GM18526 (cell line): ENCODE data around the gene CRADD.

Source experiments
- POLR2A ChIP-seq: IDR thresholded peaks from 3 replicates; pipeline ENCODE4 v1.6.1; 2011; ENCODE audit not compliant: insufficient read length; ENCODE audit errors: extremely low read depth

The CRADD gene

DNA sequence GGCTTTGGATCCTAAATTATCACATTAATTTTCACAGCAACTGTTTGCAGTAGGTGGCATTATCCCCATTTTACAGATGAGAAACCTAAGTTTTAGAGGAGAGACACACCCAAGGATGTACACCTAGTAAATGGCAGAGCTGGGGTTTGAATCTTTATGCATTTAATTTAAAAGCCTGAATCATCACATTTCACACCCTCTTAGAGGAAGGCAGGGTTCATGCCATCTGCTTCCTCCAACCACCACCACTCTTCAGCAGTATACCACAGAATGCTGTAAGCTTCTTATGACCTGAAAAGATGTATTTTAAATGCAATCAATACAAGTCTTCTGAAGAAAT lies 90.3 kb downstream of the CRADD start:
- no peak for TF ChIP-seq POLR2A

GRCh38 chr12:93772003-93772700 lies 95.0 kb downstream of the CRADD start:
- no peak for TF ChIP-seq POLR2A

DNA sequence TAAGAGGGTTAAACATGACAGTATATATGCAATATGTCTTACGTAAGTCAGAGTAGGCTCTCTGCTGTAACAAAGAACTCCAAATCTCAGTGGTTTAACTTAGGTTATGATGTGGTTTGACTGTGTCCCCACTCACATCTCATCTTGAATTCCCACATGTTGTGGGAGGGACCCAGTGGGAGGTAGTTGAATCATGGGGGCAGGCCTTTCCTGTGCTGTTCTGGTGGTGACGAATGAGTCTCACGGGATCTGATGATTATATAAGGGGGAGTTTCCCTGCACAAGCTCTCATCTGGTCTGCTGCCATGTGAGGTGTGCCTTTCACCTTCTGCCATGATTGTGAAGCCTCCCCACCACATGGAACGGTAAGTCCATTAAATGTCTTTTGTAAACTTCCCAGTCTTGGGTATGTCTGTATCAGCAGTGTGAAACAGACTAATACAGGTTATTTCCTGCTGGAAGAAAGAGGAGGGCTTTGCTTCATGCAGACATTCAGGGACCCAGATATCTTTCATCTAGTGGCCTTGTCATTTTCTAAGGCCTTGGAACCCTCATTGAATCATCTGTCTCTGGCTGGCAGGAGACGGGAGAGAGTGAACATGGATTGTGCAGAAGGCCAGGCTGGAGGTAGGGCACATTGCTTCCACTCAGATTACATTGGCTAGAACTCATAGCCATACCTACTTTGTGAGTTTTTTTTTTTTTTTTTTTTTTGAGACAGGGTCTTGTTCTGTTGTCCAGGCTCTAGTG lies 96.1 kb downstream of the CRADD start:
- TF ChIP-seq POLR2A, result no peak

DNA sequence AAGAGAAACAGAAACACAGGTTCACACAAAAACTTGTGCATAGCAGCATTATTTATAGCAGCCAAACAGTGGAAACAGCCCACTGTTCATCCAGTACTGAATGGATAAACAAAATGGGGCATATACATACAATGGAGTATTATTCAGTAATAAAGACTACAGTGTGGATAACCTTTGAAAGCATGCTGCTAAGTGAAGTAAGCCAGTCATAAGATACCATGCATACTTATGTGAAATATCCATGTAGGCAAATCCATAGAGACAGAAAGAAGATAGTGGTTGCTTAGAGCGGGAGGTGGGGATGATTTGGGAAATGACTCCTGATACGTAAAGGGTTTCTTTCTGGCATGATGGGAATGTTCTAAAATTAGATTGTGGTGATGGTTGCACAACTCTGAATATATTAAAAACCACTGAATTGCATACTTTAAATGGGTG lies 99.4 kb downstream of the CRADD start:
- no peak for TF ChIP-seq POLR2A

DNA sequence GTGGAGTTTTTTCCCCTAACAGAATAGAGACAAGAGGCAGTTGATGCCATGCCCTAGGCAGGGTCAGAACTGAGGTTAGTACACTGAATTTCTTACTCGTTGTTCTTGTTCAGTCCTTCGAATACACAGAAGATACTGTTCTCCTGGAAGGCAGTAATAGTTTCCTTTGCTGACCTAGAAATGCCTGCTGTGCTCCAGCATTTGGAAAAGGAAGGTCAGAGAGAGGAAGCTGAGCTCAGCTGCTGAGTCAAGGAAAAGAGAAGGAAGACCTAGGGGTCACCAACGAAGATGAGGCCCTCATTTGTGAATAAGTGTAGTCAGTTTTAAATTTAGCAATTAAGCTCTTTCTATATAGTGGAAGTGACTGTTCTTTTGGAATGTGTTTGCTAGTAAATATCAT lies 100.1 kb downstream of the CRADD start:
- no peak for TF ChIP-seq POLR2A

DNA sequence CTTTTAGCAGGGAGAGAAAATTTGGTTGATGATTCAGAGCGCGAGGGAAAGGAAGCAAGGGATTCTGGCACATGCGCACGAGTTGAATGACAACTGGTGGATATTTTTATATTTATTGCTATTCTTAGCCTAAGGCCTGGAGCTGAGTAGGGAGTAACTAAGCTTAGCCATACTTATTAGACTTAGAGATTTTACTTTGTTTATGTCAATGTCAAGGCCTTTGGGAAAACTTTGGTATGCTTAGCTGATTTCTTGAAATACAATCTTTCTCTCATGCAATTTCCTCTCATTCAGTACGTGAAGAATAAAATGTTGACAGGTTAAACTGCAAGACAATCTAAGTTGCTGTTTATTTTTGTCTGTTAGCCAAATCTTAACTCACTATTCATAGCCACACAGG lies 101.1 kb downstream of the CRADD start:
- TF ChIP-seq POLR2A, result no peak

- TF ChIP-seq POLR2A, result no peak
Observed at GRCh38 chr12:93778766-93779165, 101.6 kb downstream of the CRADD start.

DNA sequence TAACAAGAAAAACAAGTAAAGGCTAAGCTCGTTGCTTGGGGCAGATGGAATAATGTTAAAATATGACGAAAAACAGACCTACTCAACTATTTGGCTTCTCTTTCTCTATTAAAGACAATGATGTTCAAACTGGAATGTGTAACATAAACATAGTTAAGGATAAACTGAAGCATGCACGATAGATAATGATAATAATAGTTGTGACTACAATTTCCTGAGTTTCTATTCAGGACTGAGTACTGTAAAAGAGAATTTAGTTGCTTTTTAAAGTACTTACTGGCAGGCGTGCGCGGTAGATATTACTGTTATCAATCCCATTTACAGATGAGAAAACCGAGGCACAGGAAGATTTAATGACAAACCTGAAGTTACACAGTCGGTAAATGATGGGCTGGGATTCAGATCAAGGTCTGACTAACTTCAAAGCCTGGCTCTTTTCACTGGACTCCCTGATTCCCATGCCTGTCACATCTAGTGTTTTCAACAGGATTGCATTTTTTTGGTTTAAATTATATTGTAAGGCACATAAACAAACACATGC lies 103.0 kb downstream of the CRADD start:
- TF ChIP-seq POLR2A, result no peak

DNA sequence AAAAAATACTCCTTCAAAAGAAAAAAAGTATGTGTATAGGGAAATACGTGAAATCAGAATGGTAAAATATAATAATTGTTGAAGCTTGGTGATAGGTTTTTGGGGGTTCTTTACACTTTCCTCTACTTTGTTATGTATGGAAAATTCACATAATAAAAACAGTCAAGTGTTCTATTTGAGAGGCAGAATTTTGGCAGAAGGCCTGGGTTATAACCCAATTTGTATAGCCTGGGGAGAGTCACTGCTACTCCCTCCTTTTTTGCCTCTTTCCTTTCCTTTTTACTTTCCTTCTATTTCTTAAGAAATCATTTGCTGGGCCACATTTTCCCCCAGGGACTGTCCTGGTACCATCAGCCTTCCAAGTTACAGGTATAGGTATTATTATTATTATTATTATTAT lies 105.7 kb downstream of the CRADD start:
- no peak for TF ChIP-seq POLR2A

GRCh38 chr12:93783832-93784231 lies 106.7 kb downstream of the CRADD start:
- no peak for TF ChIP-seq POLR2A

GRCh38 chr12:93784339-93785086 lies 107.3 kb downstream of the CRADD start:
- no peak for TF ChIP-seq POLR2A

- no peak for TF ChIP-seq POLR2A
Observed at GRCh38 chr12:93785249-93786010, 108.3 kb downstream of the CRADD start.

- TF ChIP-seq POLR2A, result no peak
Observed at GRCh38 chr12:93786656-93787397, 109.7 kb downstream of the CRADD start.

GRCh38 chr12:93788853-93789252 lies 111.7 kb downstream of the CRADD start:
- TF ChIP-seq POLR2A, result no peak
